T-cell (primary cell): ENCODE measurements around the gene RUSF1. TPM values are rescaled to one million over a fixed set of nuclear protein-coding genes. Genes with fewer than 3 reads are reported as not detected.

Experiments used
- ATAC-seq, 4 experiments: fragments of 200-7000 bp in 3 of 4; fragments of 150-1000 bp in 1 of 4; cut with Tn5 transposase; replicated peaks in 1 of 4; 1 replicate in 3 of 4; 2 replicates in 1 of 4; pipeline ENCODE4 v1.10.0; 2021; ENCODE audit warnings: moderate library complexity in 3 of 4, mild to moderate bottlenecking in 2 of 4, moderate number of reproducible peaks in 1 of 4
- CTCF ChIA-PET, 2 donors: fragments of 300-600 bp; sonication (Branson Sonifier 250); formaldehyde crosslinking; loops; one replicate each; lab custom pipeline; 2022; ENCODE audit warnings: antibody characterized with exemption in 2 of 2; lab: Charles Lee
- POLR2A ChIA-PET, 2 donors: fragments of 300-600 bp; sonication (Branson Sonifier 250); formaldehyde crosslinking; loops; one replicate each; lab custom pipeline; 2022; ENCODE audit warnings: antibody characterized with exemption in 2 of 2; lab: Charles Lee
- DNase-seq, 35 experiments: peaks; one replicate each; pipeline versions ENCODE4 v3.0.0 to v3.0.0-alpha.2; 2013 to 2023
- H3K27ac ChIP-seq: one replicate; pipeline ENCODE4 v1.5.1; 2013; ENCODE audit warnings: low read length
- H3K27me3 ChIP-seq, 2 experiments: replicated peaks in 1 of 2; 1 replicate in 1 of 2; 2 replicates in 1 of 2; pipeline versions ENCODE4 v1.6.1 to v1.7.0; 2013; ENCODE audit warnings: low read length in 1 of 2, mixed read lengths in 1 of 2; ENCODE audit not compliant: control insufficient read depth in 2 of 2, insufficient read depth in 2 of 2; ENCODE audit errors: extremely low read depth in 1 of 2
- H3K36me3 ChIP-seq, 2 donors: 1 replicate in 1 of 2; 2 replicates in 1 of 2; pipeline versions ENCODE4 v1.6.1 to v1.7.0; 2013; ENCODE audit warnings: low read length in 1 of 2; ENCODE audit not compliant: control insufficient read depth in 2 of 2, insufficient read depth in 1 of 2; ENCODE audit errors: extremely low read depth in 1 of 2
- H3K4me1 ChIP-seq, 2 experiments: 1 replicate in 1 of 2; 2 replicates in 1 of 2; pipeline versions ENCODE4 v1.6.1 to v1.7.0; 2013; ENCODE audit warnings: low read length in 2 of 2, mixed read lengths in 1 of 2; ENCODE audit not compliant: insufficient read depth in 2 of 2, control insufficient read depth in 1 of 2; ENCODE audit errors: extremely low read depth in 1 of 2
- H3K4me3 ChIP-seq, 2 donors: 1 replicate in 1 of 2; 2 replicates in 1 of 2; pipeline versions ENCODE4 v1.5.1 to v1.7.0; 2013; ENCODE audit warnings: mild to moderate bottlenecking in 2 of 2, low read length in 1 of 2, moderate library complexity in 1 of 2; ENCODE audit not compliant: control insufficient read depth in 1 of 2; ENCODE audit errors: extremely low read depth in 1 of 2
- H3K9me3 ChIP-seq: 2 replicates; pipeline ENCODE4 v1.7.0; 2013
- H3K27ac Mint-ChIP-seq, 2 donors: one replicate each; pipeline ENCODE4 v1.8.0; 2020 to 2021; ENCODE audit warnings: mild to moderate bottlenecking in 2 of 2, mixed read lengths in 2 of 2
- H3K27me3 Mint-ChIP-seq, 2 donors: one replicate each; pipeline ENCODE4 v1.8.0; 2021 to 2022; ENCODE audit warnings: mixed read lengths in 2 of 2
- H3K36me3 Mint-ChIP-seq: one replicate; pipeline ENCODE4 v1.8.0; 2021; ENCODE audit warnings: mixed read lengths
- H3K4me1 Mint-ChIP-seq, 3 donors: one replicate each; pipeline ENCODE4 v1.8.0; 2020 to 2022; ENCODE audit warnings: mixed read lengths in 3 of 3, mild to moderate bottlenecking in 1 of 3
- H3K4me3 Mint-ChIP-seq, 3 donors: one replicate each; pipeline ENCODE4 v1.8.0; 2020 to 2022; ENCODE audit warnings: mild to moderate bottlenecking in 3 of 3, mixed read lengths in 3 of 3, moderate library complexity in 3 of 3
- H3K9me3 Mint-ChIP-seq, 3 donors: one replicate each; pipeline ENCODE4 v1.8.0; 2020 to 2022; ENCODE audit warnings: mixed read lengths in 3 of 3
- WGBS: methylation state at CpG from one replicate; pipeline ENCODE4 v1.1.5; 2013; ENCODE audit warnings: missing lambda C conversion rate; ENCODE audit not compliant: insufficient coverage; 5-methylcytosine and 5-hydroxymethylcytosine counted together
- total RNA-seq, 35 experiments: library from RNA in 6 of 35; stranded (reverse) in 6 of 35; fragments of 120-200 nt in 1 of 35; gene quantifications; one replicate each; pipeline versions ENCODE4 v1.2.1 to v1.2.4 and lab custom pipeline; 2013 to 2026

RUSF1 gene
- total RNA-seq, 5 donors from 2014 or later (not counting 1 experiment from before 2014, with no cell fraction given) = 65.4 to 125 (median 107) TPM

DNA sequence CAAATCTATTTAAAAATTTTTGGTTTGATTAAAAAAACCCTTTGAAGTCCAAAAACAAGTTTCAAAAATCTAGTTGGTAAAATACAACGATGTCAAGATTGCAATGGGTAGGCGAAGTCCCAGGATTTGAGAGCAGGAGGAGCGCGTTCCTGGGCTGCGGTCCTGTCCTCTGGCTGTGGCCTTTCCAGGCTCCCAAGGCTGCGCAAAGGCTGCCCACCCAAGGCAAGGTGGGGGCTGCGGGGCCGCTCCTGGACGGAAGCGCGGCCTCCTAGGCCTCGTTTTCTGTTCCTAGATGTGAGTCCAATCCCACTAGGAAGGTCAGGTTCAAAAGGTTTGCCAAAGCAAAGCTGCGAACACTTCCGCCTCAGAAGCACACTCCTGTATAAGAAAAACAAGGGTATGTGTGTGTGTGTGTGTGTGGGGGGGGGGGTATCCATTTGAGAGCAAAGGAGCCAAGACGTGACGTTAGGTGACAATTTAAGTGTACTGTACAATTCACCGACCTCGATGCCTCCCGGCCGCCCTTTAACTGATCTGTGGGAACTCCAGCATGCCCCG is 28.7 kb upstream of the RUSF1 start:
- WGBS = 88% methylated on average over 14 of the region's 21 CpGs
- no peak overlapping the region for H3K27ac Mint-ChIP-seq

DNA sequence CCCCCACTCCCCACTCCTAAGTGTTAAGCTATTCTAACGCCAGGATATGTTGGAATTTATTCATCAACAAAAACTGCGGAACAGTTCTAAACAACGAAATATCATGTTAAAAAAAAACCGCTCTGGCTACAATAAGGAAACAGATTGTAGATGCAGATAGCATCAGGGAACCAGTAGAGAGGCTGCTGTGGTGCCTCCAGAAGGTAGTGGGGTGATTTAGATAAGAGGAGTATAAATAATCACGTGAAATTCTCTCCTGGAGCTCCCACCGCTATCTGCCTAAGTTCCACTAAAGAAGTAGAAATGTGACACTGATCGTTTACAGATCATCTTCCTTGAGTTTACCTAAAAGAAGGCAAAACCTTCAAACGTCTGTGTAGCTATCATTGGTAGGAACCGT is 27.5 kb upstream of the RUSF1 start:
- DNase-seq (no peak), ATAC-seq (no peak)
- peaks cover 0 to 3% of the 10 kb centered on the region in 2 experiments for H3K4me1 ChIP-seq
- Mint-ChIP-seq H3K9me3 (no peaks in the 10 kb centered on the region), H3K27ac (no peak overlapping the region), H3K36me3 (peaks cover 5% of the 10 kb centered on the region), H3K4me3 (no peak overlapping the region), H3K4me1 (peaks cover 0 to 7% (median 7%) of the 10 kb centered on the region in 3 donors), H3K27me3 (peaks cover 41 to 50% of the 10 kb centered on the region in 2 donors)
- WGBS = no CpG with 5 or more reads among the region's 9 CpGs
- no peaks in the 10 kb centered on the region for H3K36me3 ChIP-seq
- no peak overlapping the region for H3K4me3 ChIP-seq
- ChIA-PET POLR2A (no interaction called here), CTCF (interaction anchor here in 1 of 2 donors (0.6 kb wide), 1 partner anchor 81 kb away, joined by 3 read pairs; no protein-coding TSS in a partner anchor)
- H3K9me3 ChIP-seq = no peaks in the 10 kb centered on the region
- peaks cover 0 to 70% of the 10 kb centered on the region in 2 experiments for H3K27me3 ChIP-seq
- no peak overlapping the region for H3K27ac ChIP-seq

More for the DNA sequence above, 28.7 kb upstream of the RUSF1 start:
- Mint-ChIP-seq H3K27me3 (peaks cover 45 to 57% of the 10 kb centered on the region in 2 donors), H3K9me3 (peaks cover 0 to 6% (median 0%) of the 10 kb centered on the region in 3 donors), H3K4me1 (peaks cover 0 to 7% (median 7%) of the 10 kb centered on the region in 3 donors), H3K4me3 (no peak overlapping the region), H3K36me3 (peaks cover 5% of the 10 kb centered on the region)
- CTCF ChIA-PET = no interaction called here
- no peak overlapping the region for H3K4me3 ChIP-seq
- no peak overlapping the region for H3K27ac ChIP-seq
- no peaks in the 10 kb centered on the region for H3K36me3 ChIP-seq
- no peaks in the 10 kb centered on the region for H3K9me3 ChIP-seq
- DNase-seq (no peak), ATAC-seq (no peak)
- POLR2A ChIA-PET = no interaction called here
- peaks cover 0 to 60% of the 10 kb centered on the region in 2 experiments for H3K27me3 ChIP-seq
- H3K4me1 ChIP-seq = peaks cover 0 to 3% of the 10 kb centered on the region in 2 experiments

DNA sequence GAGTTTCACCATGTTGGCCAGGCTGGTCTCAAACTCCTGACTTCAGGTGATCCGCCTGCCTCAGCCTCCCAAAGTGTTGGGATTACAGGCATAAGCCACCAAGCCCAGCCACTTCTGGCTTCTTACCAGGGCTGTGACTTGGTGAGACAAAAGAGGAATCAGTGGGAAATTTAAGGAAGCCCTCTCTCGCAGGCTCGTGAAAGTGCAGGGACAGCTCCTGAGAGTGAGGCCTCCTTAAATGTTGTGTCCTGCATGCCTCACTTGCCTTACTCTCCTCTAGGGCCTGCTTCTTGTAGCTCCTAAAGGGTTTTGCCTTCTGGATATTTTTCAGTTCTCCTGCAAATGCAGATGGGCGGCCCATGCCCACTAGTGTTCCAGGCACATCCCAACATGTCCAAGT is 24.7 kb upstream of the RUSF1 start:
- Histone ChIP-seq H3K27ac (no peak overlapping the region), H3K36me3 (no peaks in the 10 kb centered on the region), H3K4me1 (peaks cover 0 to 20% of the 10 kb centered on the region in 2 experiments), H3K4me3 (no peak overlapping the region), H3K9me3 (no peaks in the 10 kb centered on the region), H3K27me3 (peaks cover 0 to 73% of the 10 kb centered on the region in 2 experiments)
- H3K27ac Mint-ChIP-seq = no peak overlapping the region
- POLR2A ChIA-PET = no interaction called here
- no peak overlapping the region for H3K4me3 Mint-ChIP-seq
- H3K36me3 Mint-ChIP-seq = no peaks in the 10 kb centered on the region
- peaks cover 36 to 47% of the 10 kb centered on the region in 2 donors for H3K27me3 Mint-ChIP-seq
- no peak for ATAC-seq
- peaks cover 9 to 20% (median 18%) of the 10 kb centered on the region in 3 donors for H3K4me1 Mint-ChIP-seq
- CTCF ChIA-PET = no interaction called here
- WGBS = 100% methylated on average over 2 of the region's 4 CpGs
- DNase-seq = no peak
- H3K9me3 Mint-ChIP-seq = no peaks in the 10 kb centered on the region

DNA sequence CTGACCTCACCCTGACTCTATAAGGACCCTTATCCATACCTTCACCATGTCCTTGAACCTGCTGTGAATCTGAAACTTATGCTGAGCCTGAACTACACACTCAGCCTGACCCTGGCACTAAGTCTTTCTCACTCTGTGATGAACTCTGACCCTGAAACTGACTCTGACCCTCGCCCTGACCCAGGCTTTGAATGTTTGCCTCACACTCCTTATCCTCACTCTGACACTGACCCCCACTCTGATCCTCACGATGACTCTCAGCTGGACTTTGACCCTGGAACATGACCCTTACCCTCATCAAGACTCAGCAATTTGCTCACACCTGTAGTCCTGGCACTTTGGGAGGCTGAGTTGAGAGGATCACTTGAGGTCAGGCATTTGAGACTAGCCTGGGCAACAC is 23.9 kb upstream of the RUSF1 start:
- H3K36me3 ChIP-seq = no peaks in the 10 kb centered on the region
- no peak for DNase-seq
- no peaks in the 10 kb centered on the region for H3K9me3 ChIP-seq
- no peak overlapping the region for H3K4me3 ChIP-seq
- peaks cover 37 to 48% of the 10 kb centered on the region in 2 donors for H3K27me3 Mint-ChIP-seq
- H3K36me3 Mint-ChIP-seq = no peaks in the 10 kb centered on the region
- peaks cover 9 to 20% (median 15%) of the 10 kb centered on the region in 3 donors for H3K4me1 Mint-ChIP-seq
- no peak overlapping the region for H3K27ac Mint-ChIP-seq
- H3K27me3 ChIP-seq = peaks cover 0 to 67% of the 10 kb centered on the region in 2 experiments
- POLR2A ChIA-PET = no interaction called here
- H3K4me3 Mint-ChIP-seq = no peak overlapping the region
- WGBS = 29% methylated on average over 1 of the region's 2 CpGs
- CTCF ChIA-PET = no interaction called here
- ATAC-seq = no peak
- H3K4me1 ChIP-seq = peaks cover 0 to 18% of the 10 kb centered on the region in 2 experiments
- H3K9me3 Mint-ChIP-seq = no peaks in the 10 kb centered on the region
- no peak overlapping the region for H3K27ac ChIP-seq

DNA sequence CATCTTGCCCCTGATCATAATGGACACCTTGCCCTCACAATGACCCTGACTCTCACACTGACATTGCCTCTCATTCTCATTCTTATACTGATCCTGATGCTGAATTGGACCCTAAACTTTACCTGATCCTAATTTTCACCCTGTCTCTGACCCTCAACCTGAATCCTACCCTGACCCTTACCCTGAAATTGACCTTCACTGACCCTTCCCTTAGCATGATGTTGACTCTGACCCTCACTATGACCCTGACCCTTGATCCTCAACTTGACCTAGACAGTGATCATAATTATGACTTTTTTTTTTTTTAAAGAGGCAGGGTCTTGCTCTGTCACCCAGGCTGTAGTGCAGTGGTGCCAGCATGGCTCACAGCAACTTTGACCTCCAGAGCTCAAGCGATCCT is 22.9 kb upstream of the RUSF1 start:
- no peaks in the 10 kb centered on the region for H3K36me3 ChIP-seq
- ChIA-PET CTCF (no interaction called here), POLR2A (no interaction called here)
- Mint-ChIP-seq H3K27ac (no peak overlapping the region), H3K4me1 (peaks cover 9 to 20% (median 15%) of the 10 kb centered on the region in 3 donors), H3K9me3 (no peaks in the 10 kb centered on the region), H3K4me3 (no peak overlapping the region), H3K27me3 (peaks cover 37 to 43% of the 10 kb centered on the region in 2 donors), H3K36me3 (no peaks in the 10 kb centered on the region)
- no peak overlapping the region for H3K4me3 ChIP-seq
- peaks cover 0 to 18% of the 10 kb centered on the region in 2 experiments for H3K4me1 ChIP-seq
- H3K9me3 ChIP-seq = no peaks in the 10 kb centered on the region
- WGBS = 83% methylated on average over 1 of the region's 1 CpG
- H3K27me3 ChIP-seq = peaks cover 0 to 56% of the 10 kb centered on the region in 2 experiments
- no peak for ATAC-seq
- DNase-seq = no peak
- no peak overlapping the region for H3K27ac ChIP-seq

DNA sequence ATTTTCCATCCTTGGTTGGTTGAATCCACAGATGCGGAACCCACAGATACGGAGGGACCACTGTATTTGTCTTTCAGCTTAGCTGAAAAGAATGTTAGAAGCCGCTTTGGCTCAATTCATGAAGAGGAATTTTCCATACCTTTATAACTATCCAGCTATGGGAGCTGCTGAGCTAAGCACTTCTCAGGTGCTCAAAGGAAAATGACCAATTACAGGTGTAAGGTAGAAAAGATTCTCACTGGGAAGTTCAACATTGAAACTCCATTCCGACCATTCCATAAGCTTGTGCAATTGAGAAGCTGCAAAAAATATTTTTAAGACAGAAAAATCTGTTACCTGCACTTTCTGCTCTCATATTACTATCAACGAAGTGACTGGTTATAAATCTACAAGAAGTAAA is 22.2 kb upstream of the RUSF1 start:
- DNase-seq (no peak), ATAC-seq (no peak)
- Mint-ChIP-seq H3K27ac (no peak overlapping the region), H3K4me3 (no peak overlapping the region), H3K36me3 (no peaks in the 10 kb centered on the region), H3K27me3 (peaks cover 31 to 37% of the 10 kb centered on the region in 2 donors), H3K9me3 (no peaks in the 10 kb centered on the region), H3K4me1 (peaks cover 9 to 17% (median 11%) of the 10 kb centered on the region in 3 donors)
- no peak overlapping the region for H3K27ac ChIP-seq
- peaks cover 0 to 55% of the 10 kb centered on the region in 2 experiments for H3K27me3 ChIP-seq
- no peaks in the 10 kb centered on the region for H3K36me3 ChIP-seq
- WGBS = no CpG with 5 or more reads among the region's 5 CpGs
- ChIA-PET CTCF (no interaction called here), POLR2A (no interaction called here)
- no peaks in the 10 kb centered on the region for H3K9me3 ChIP-seq
- peaks cover 0 to 18% of the 10 kb centered on the region in 2 experiments for H3K4me1 ChIP-seq
- no peak overlapping the region for H3K4me3 ChIP-seq
